ENCODE measurements around the gene CS.
"Not testable (repeated sequence)": the region's sequence is repeated elsewhere in the genome, so short reads cannot be mapped to it uniquely, and the experiment has no call there.

The CS gene

GRCh38 chr12:56317675-56318074, 17.5 kb upstream of the CS start:
- DNase-seq: no peak

GRCh38 chr12:56315622-56316473, 15.7 kb upstream of the CS start, which contains the start of gene CNPY2:
CNPY2 (minus strand) TSS chr12:56315988; CDS start chr12:56315217, 771 bp downstream.
- peak; percentile 91 for DNase-seq

- no peak for DNase-seq
Measured at GRCh38 chr12:56315249-56315621, 15.1 kb upstream of the CS start.

DNA sequence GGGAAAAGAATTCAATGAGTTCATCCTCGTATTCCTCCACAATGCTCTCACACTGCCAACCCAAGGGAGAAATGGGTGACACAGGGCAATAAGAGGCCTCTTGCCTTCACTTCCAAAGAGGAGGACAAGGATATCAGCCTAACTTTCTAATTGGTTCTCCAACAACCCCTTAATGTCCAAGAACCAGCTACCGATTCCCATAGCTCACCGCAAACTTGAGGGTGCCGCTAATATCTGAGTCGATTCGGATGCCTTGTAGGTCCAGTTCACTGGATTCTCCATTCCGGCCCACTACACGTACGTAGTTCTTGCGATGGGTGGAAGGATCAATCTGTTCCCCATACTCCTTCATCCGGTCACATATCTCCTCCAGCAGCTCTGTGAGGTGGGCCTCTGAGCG, 10.9 kb upstream of the CS start:
- no peak for DNase-seq

GRCh38 chr12:56308714-56309113, 8.6 kb upstream of the CS start:
- no peak for DNase-seq

DNA sequence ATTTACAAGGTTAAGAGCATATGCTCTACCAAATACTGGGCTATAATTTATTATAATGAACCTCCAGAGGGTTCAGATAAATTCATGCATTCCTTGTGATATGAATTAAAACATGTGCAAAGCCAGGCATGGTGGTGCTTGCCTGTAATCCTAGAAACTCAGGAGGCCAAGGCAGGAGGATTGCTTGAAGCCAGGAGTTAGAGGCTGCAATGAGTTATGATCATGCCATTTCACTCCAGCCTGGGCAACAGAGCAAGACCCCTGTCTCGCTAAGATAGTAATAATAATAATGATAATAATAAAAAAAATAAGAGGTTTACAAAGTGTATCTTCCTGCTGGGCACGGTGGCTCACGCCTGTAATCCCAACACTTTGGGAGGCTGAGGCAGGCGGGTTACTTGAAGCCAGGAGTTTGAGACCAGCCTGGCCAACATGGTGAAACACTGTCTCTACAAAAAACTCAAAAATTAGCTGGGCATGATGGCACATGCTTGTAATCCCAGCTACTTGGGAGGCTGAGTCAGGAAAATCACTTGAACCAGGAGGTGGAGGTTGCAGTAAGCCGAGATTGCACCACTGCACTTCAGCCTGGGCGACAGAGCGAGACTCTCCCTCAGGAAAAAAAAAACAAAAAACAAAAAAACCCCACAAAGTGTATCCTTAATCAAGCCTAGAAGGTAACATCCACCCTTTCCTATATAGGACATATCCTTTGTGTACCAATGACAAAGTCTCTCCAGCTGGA, 7.3 kb upstream of the CS start:
- DNase-seq: no peak

DNA sequence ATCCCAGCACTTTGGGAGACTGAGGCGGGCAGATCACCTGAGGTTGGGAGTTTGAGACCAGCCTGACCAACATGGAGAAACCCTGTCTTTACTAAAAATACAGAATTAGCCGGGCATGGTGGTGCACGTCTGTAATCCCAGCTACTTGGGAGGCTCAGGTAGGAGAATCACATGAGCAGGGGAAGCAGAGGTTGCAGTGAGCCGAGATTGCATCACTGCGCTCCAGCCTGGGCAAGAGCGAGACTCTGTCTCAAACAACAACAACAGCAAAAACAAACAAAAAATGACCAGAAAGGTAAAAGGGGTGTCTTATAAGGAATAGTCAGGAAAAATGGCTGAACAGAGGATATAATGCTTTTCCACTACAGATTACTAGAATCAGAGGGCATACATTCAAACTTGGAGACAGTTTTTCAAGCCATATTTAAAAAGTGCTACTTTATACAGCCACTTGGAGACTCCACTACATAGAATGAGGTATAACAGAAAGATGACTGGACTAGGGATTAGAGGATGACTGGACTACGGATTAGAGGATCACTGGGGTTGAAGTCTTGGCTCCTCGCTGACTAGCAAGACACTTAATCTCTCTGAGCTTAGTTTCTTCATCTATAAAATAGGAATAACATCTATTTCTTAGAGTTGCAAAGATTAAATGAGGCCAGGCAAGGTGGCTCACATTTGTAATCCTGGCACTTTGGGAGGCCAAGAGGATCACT, 4.9 kb upstream of the CS start:
- no peak for DNase-seq

GRCh38 chr12:56304276-56304675, 4.1 kb upstream of the CS start:
- DNase-seq: no peak

DNA sequence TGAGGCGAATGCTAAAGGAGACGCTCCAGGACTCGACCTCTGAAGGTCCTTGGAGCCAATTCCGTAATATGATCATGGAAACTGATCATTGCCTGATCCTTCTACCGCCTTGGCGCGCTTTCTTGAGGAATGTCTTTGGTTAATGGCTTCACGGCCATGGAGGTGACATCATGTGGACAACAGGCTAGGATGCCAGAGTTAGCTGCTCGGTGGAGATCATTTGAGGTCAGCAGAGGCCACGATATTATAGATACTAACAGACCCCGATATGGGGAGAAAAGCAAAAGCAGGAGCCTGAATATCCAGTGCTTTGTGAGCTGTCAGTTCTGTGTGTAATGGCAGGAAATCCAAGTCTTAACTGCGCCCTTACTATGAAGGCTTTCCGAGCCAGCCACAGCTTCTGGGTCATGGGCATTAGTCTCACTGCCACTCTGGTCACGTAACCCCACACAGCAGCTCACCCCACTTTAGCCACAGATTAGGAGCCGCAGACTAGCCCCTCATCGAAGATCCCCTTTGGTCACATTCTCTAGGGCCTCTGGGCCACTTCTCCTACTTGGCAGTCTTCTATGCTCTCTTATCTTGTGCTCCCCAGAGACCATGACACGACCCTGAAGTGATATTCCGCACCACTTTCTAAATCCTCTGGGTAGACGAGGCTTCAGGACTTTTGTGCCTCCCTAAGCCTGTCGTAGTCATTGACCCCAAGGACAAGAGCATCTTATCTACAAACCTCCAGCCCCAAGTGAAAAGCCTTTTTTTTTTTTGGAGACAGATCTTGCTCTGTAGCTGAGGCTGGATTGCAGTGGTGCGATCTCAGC, 724 bp upstream of the CS start:
- DNase-seq: no peak

GRCh38 chr12:56299308-56299852, 750 bp downstream of the CS start:
- DNase-seq: peak; percentile 27

GRCh38 chr12:56298828-56299227, 1.3 kb downstream of the CS start:
- DNase-seq: no peak

DNA sequence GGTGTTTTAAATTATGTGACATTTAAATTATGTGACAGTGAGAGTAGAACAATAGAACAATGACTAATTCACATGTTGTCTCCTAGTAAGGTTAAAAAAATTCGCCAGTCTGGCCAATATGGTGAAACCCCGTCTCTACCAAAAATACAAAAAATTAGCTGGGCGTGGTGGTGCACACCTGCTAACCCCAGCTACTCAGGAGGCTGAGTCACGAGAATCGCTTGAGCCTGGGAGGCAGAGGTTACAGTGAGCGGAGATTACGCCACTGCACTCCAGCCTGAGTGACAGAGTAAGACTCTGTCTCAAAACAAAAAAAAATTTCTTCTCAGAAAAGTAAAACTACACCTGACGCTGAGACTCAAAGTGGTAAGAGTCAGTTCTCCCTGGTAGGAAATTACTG, 2.7 kb downstream of the CS start:
- DNase-seq: no peak

GRCh38 chr12:56296295-56296694, 3.8 kb downstream of the CS start:
- DNase-seq: no peak

GRCh38 chr12:56293795-56294194, 6.3 kb downstream of the CS start:
- no peak for DNase-seq

GRCh38 chr12:56288705-56289387, 11.3 kb downstream of the CS start:
- no peak for DNase-seq

DNA sequence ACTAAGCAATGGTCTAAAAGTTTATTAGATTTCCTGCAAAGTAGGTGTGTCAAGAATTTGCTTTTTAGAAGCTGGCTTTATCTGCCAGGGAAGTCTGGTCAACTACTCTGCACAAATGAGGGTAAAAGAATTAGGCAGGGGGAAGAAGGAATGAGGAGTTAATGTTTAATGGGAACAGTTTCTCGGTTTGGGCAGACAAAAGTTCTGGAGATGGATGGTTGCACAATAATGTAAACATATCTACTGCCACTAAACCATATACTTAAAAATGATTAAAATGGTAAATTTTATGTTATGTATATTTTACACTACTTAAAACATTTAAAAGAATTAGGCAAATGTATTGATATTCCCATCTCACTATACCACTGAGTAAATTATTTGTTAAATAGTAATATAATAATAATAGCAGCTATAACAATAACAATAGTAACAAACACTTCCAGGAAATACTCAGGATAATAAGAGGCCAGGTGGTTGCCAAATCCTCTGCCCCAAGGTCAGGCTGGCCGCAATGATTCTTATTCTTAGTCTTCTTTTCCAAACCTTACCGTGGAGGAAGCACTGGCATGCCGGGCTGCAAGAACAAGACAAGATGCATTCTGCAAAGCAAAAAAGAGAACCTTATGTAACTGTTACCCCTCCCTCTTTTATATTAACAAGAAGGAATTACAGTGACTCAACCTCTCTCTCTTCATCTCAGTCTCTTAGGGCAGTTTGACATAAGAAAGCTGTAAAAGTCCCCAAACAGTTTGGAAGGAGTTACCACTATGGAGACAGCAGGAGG, 13.9 kb downstream of the CS start:
- DNase-seq: no peak

DNA sequence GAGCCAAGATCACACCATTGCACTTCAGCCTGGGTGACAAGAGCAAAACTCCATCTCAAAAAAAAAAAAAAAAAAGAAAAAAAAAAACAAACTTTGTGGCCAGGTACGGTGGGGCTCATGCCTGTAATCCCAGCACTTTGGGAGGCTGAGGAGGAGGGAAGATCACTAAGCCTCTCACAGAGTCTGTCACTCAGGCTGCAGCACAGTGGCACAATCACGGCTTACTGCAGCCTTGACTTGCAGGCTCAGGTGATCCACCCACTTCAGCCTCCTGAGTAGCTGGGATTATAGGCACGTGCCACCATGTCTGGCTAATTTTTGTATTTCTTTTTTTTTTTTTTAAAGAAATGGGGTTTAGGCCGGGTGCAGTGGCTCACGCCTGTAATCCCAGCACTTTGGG, 15.9 kb downstream of the CS start:
- not testable (repeated sequence) for DNase-seq

DNA sequence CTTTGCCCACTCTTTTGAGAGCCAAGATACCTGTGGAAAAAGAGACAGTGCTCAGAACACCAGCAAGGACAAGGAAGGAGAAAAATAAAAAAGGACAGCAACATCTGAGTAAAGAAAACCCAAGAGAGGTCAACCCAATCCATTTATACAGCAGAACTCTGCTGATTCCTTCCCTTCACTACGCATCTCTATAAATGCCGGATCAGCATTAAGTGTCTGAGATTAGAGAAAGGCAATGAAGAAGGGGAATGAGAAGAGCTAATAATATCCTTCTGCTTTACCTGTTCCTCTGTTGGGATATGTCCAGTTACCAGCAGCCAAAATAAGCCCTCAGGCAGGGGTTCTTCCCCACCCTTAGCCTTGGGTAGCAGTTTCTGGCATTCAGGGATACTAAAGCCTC, 17.6 kb downstream of the CS start:
- no peak for DNase-seq

DNA sequence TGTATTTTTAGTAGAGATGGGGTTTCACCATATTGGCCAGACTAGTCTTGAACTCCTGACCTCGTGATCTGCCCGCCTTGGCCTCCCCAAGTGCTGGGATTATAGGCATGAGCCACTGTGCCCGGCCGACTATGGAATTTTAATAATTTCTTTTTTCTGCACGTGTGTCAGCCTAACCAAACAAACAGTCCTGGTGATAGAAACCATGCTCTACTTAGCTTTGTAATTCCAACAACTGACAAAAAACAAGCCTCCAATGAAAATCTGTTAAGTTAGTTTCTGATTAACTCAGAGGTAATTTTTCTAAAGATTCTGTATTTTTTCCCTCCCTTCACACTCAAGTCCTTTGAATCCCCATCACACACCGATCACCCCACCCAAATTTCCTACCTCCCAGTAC, 18.1 kb downstream of the CS start:
- no peak for DNase-seq

GRCh38 chr12:56280849-56281248, 19.3 kb downstream of the CS start:
- no peak for DNase-seq

- no peak for DNase-seq
Measured at GRCh38 chr12:56278905-56279304, 21.2 kb downstream of the CS start.

Measured in stimulated activated CD4-positive, alpha-beta T cell treated with anti-CD3 and anti-CD28 coated beads, Interleukin-4, amount 100 ng/mL, for 1 hour (primary cell).